ES-I3 (cell line): ENCODE measurements around the gene MRLN.

ENCODE experiments used
- H3K36me3 ChIP-seq: 2 replicates; pipeline ENCODE4 v1.6.1; 2013; ENCODE audit warnings: mild to moderate bottlenecking, low read length, control low read depth, moderate library complexity; ENCODE audit not compliant: insufficient read depth
- H3K4me1 ChIP-seq: 2 replicates; pipeline ENCODE4 v1.6.1; 2013; ENCODE audit warnings: mild to moderate bottlenecking, control low read depth, low read length; ENCODE audit not compliant: insufficient read depth
- H3K9ac ChIP-seq: 2 replicates; pipeline ENCODE4 v1.6.1; 2013; ENCODE audit warnings: low read depth, mild to moderate bottlenecking, low read length, moderate library complexity
- H3K9me3 ChIP-seq: 2 replicates; pipeline ENCODE4 v1.6.1; 2013; ENCODE audit warnings: mild to moderate bottlenecking, low read length, moderate library complexity; ENCODE audit not compliant: control insufficient read depth, insufficient read depth

The MRLN gene

GRCh38 chr10:59704630-59705029, 48.6 kb downstream of the MRLN start:
- Histone ChIP-seq H3K4me1 (0 out of 2 replicates have a peak, but pooled peaks cover 3% of the 10 kb centered on the region), H3K36me3 (no peaks in the 10 kb centered on the region), H3K9ac (no peak overlapping the region), H3K9me3 (no peaks in the 10 kb centered on the region)

DNA sequence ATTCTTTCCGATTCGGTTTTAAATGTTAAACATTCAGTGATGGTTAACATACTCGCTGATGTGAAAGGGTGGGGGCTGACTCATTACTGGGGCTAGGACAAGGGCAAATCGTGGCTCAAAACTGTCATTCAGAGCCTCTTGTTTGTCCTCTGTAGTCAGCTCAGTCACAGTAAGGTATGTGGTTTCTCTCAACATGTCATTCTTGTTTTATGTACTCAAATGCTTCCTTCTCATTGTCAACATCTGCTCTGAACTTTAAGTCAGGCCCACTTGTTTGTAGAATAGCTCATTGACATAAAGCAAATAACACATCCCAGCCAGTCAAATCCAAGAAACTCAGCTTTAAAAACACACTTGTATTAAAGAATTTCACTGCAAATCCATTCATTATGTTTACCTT, 50.9 kb downstream of the MRLN start:
- H3K9ac ChIP-seq, result no peak overlapping the region
- 0 out of 2 replicates have a peak, but pooled peaks cover 3% of the 10 kb centered on the region for H3K4me1 ChIP-seq
- H3K36me3 ChIP-seq, result no peaks in the 10 kb centered on the region
- H3K9me3 ChIP-seq, result no peaks in the 10 kb centered on the region

DNA sequence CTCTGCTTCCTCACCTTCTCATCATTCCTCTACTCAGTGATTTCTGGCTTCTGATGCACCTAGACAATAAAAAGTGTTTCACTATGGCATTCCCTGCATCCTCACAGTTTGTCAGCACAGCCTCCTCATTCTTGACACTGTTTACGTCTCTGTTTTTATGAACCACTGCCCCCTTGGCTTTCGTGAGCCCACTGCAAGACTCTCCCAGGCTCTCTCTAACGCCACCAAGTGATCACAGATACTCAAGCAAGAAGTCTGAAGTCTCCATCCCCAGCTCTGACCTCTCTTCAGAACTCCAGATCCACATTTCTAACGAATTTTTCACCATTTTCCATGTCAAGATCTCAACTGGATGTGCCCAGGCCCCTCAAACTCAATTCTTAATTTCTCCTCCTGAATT, 52.5 kb downstream of the MRLN start:
- Histone ChIP-seq H3K36me3 (no peaks in the 10 kb centered on the region), H3K4me1 (0 out of 2 replicates have a peak, but pooled peaks cover 3% of the 10 kb centered on the region), H3K9ac (no peak overlapping the region), H3K9me3 (no peaks in the 10 kb centered on the region)

GRCh38 chr10:59698326-59698725, 54.9 kb downstream of the MRLN start:
- H3K9me3 ChIP-seq, result no peaks in the 10 kb centered on the region
- no peaks in the 10 kb centered on the region for H3K36me3 ChIP-seq
- H3K9ac ChIP-seq, result no peak overlapping the region
- H3K4me1 ChIP-seq, result 0 out of 2 replicates have a peak, but pooled peaks cover 3% of the 10 kb centered on the region

DNA sequence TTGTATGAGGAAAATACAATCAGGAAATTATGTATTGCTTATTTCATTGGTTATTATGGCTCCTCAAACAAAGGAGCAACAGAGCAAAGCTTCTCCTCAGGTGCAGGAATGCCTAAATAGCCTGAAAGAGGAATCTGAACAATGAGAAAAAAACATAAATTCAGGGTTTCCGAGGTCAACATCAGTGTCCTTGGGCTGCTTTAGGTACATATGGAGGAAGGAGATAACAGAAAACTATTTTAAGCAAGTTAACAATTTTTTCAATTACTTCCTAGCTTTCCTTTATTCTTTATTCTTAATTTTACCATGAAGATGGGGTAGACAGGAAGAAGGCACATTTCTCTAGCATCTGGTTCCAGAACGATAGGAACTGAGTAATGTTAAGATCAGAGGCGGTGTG, 57.6 kb downstream of the MRLN start:
- no peak overlapping the region for H3K9ac ChIP-seq
- H3K9me3 ChIP-seq, result no peaks in the 10 kb centered on the region
- H3K36me3 ChIP-seq, result no peaks in the 10 kb centered on the region
- 0 out of 2 replicates have a peak, but pooled peaks cover 2% of the 10 kb centered on the region for H3K4me1 ChIP-seq

- no peaks in the 10 kb centered on the region for H3K9me3 ChIP-seq
- H3K9ac ChIP-seq, result no peak overlapping the region
- H3K36me3 ChIP-seq, result no peaks in the 10 kb centered on the region
- no peaks in the 10 kb centered on the region for H3K4me1 ChIP-seq
Observed at GRCh38 chr10:59694936-59695335, 58.3 kb downstream of the MRLN start.

DNA sequence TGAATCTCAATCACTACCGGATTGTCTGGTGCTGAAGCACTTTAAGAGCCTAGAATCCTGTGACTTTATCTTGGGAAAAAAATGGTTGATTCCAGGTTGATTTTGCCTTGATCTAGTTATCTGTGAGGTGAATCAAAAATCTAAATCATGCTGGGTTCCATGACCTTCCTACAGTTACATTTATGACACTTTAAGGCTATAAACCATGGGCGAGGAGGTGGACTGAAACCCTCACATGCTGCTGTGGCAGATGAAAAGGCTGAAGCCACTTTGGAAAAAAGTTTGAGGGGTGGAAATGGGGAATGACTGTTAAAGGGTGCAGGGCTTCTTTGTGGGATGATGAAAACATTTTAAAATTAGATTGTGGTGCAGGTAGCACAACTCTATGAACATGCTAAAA, 61.1 kb downstream of the MRLN start:
- Histone ChIP-seq H3K4me1 (no peaks in the 10 kb centered on the region), H3K9me3 (no peaks in the 10 kb centered on the region), H3K36me3 (no peaks in the 10 kb centered on the region), H3K9ac (no peak overlapping the region)

GRCh38 chr10:59688921-59689351, 64.3 kb downstream of the MRLN start:
- Histone ChIP-seq H3K4me1 (no peaks in the 10 kb centered on the region), H3K9ac (no peak overlapping the region), H3K9me3 (no peaks in the 10 kb centered on the region), H3K36me3 (no peaks in the 10 kb centered on the region)

GRCh38 chr10:59687657-59688056, 65.6 kb downstream of the MRLN start:
- no peak overlapping the region for H3K9ac ChIP-seq
- H3K9me3 ChIP-seq, result no peaks in the 10 kb centered on the region
- no peaks in the 10 kb centered on the region for H3K36me3 ChIP-seq
- H3K4me1 ChIP-seq, result no peaks in the 10 kb centered on the region
